GM12873 (cell line): ENCODE measurements around the gene ETDA.

Experiments
- TF ChIP-seq, protein P1 (sequence below): IDR thresholded peaks from 2 replicates; pipeline ENCODE4 v1.5.1; 2012; ENCODE audit warnings: low read depth, mild to moderate bottlenecking, moderate library complexity, low read length, control low read depth; ENCODE audit not compliant: insufficient read depth; ENCODE audit errors: missing control alignments

The ETDA gene

DNA sequence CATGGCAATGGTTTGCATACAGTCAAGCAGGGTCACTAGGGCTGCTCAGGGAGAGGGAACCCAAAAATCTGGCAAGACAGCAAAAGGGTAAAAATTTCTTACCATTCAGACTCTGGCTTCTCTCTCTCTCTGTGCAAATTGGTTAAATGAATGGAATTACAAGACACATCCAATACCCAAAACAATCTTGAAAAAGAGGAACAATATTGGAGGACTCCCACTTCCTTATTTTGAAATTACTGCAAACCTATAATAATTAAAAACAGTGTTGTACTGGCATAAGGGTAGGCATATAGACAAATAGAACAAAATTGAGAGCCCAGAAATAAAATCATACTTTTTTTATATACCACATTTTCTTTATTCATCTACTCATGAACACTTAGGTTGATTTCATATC, 24.1 kb downstream of the ETDA start:
- TF ChIP-seq, protein P1, sequence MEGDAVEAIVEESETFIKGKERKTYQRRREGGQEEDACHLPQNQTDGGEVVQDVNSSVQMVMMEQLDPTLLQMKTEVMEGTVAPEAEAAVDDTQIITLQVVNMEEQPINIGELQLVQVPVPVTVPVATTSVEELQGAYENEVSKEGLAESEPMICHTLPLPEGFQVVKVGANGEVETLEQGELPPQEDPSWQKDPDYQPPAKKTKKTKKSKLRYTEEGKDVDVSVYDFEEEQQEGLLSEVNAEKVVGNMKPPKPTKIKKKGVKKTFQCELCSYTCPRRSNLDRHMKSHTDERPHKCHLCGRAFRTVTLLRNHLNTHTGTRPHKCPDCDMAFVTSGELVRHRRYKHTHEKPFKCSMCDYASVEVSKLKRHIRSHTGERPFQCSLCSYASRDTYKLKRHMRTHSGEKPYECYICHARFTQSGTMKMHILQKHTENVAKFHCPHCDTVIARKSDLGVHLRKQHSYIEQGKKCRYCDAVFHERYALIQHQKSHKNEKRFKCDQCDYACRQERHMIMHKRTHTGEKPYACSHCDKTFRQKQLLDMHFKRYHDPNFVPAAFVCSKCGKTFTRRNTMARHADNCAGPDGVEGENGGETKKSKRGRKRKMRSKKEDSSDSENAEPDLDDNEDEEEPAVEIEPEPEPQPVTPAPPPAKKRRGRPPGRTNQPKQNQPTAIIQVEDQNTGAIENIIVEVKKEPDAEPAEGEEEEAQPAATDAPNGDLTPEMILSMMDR = no peak

DNA sequence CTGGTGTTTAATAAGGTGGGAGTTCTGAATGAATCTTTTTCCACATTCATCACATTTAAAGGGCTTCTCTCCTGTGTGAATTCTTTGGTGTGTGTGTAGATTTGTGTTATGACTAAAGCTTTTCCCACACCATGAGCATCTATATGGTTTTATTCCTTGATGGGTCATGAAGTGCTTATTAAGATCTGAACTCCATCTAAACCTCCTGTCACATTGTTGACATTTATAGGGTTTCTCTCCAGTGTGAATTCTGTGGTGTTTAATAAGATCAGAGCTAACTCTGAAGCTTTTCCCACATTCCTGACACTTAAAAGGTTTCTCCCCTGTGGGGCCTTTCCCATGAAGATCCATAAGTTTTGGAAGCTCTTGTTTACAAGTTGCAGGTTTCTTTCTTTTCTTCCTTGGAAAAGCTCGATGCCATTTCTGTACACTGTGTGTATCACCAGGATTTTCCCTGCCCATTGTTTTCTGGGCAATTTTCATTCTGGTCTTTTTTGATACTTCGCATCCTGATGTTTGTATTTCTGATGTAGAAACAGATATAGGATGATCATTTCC, 35.5 kb downstream of the ETDA start:
- TF ChIP-seq, protein P1 = no peak

DNA sequence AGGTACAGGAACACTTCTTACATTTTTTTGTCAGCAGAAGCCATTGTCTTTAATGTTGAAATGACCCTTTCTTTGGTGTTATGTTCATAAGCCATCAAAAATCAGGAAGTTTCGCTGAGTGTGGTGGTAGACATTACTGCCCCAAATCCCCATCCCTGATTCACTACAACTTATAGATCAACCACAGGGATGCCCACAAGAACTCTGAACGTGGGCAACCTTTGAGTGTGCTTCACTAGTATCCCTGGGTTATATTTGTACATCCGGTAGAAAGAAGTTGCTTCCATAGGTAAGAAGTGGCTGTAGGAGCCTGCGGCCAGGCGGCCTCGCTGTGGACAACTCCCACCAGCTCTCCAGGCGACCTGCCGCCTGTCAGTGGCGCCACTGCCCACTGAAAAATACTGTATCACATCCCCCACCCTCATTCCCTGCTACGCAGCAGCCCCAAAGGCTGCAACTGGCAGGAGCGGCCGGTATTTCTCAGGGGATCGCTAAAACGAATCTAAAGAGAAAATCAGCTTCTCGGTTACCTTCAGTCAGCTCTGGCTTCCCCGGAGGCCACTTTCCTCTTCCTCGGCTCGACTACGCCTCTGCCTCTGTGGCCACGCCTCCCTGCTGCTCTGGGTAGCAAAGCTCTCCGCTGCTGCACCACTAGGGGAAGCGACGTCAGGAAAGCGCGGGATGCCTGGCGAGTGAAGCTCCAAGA, 43.5 kb downstream of the ETDA start:
- TF ChIP-seq, protein P1 = peak; percentile 42

DNA sequence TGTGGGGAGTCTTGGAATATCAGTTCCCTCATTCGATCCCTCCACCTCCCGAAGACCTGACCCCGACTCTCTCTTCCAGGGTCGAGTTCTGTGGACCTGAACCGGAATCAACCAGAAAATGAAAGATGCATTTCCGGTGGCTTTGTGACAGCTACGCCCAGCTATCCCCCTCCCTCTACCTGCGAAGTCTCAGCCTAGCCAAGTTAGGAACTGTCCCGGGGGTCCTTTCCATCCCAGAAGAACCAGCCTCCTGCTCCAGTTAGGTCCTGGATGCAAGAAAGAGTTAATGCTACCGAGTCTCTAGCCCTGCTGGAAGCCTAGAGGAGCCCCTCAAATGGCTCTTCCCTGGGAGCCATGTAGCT, 44.1 kb downstream of the ETDA start:
- TF ChIP-seq, protein P1 = no peak

DNA sequence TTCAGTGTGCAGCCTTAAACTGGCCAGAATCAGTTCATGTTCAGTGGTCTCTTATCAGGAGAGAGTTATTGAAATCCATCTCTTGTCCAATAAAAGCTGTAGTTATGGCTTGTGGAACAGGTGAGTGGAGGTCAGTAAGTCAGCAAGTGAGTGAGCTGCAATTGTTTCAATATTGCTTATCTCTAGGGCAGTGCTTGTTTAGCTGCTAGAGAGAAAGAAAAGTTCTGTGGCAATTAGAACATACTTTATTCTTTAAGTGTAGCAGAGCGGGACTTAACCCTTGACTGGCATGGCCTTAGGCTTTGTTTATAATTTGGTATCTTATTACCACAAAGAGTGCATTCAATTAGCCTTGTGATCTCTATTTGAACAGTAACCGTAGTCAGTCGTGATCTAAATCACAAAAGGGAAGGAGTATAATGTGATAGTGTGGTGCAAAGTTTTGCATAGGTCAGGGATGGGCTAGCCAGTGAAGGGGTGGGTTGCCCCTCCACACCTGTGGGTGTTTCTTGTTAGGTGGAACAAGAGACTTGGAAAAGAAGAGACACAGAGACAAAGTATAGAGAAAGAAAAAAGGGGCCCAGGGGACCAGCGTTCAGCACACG, 50.5 kb downstream of the ETDA start:
- TF ChIP-seq, protein P1 = no peak
